SU-DHL-6 (cell line): Measurements from ENCODE around the gene ZNF740.

ENCODE experiments used
- H2AFZ ChIP-seq: fragments of 200-600 bp; sonication (generic); 2 replicates; pipeline ENCODE4 v1.6.1; 2014; ENCODE audit warnings: low read depth, mild to moderate bottlenecking, moderate library complexity, mixed read lengths, antibody characterized with exemption, low read length; ENCODE audit not compliant: severe bottlenecking
- H3F3A ChIP-seq: fragments of 200-600 bp; shearing (Covaris generic); 2 replicates; pipeline ENCODE4 v1.6.0; 2016; ENCODE audit warnings: antibody characterized with exemption, mild to moderate bottlenecking; ENCODE audit not compliant: insufficient read depth
- H3K27ac ChIP-seq: fragments of 200-600 bp; sonication (generic); 2 replicates; pipeline ENCODE4 v1.5.1; 2016; ENCODE audit warnings: low read depth, mild to moderate bottlenecking, low read length, moderate library complexity, mixed read lengths
- H3K27me3 ChIP-seq: fragments of 200-600 bp; sonication (generic), shearing (Covaris generic); 2 replicates; pipeline ENCODE4 v1.6.0; 2014; ENCODE audit warnings: mild to moderate bottlenecking, low read length
- H3K36me3 ChIP-seq: fragments of 200-600 bp; sonication (generic); 2 replicates; pipeline ENCODE4 v1.6.1; 2014; ENCODE audit warnings: mild to moderate bottlenecking, low read length, mixed read lengths
- H3K4me2 ChIP-seq: fragments of 300-600, 200-600 bp; shearing (Covaris generic), sonication (generic); 2 replicates; pipeline ENCODE4 v1.6.0; 2014; ENCODE audit warnings: low read length, low read depth, mild to moderate bottlenecking; ENCODE audit not compliant: poor library complexity, severe bottlenecking
- H3K4me3 ChIP-seq: fragments of 200-600 bp; sonication (generic); 2 replicates; pipeline ENCODE4 v1.5.1; 2014; ENCODE audit warnings: antibody characterized with exemption, low read length, mild to moderate bottlenecking, mixed read lengths; ENCODE audit not compliant: insufficient read depth, poor library complexity, severe bottlenecking
- H3K79me2 ChIP-seq: fragments of 200-600 bp; sonication (generic); 2 replicates; pipeline ENCODE4 v1.6.1; 2014; ENCODE audit warnings: mild to moderate bottlenecking, low read length, moderate library complexity; ENCODE audit not compliant: insufficient read depth
- H3K9ac ChIP-seq: fragments of 200-600 bp; sonication (generic); 2 replicates; pipeline ENCODE4 v1.7.0; 2014; ENCODE audit warnings: mild to moderate bottlenecking, low read length
- H3K9me2 ChIP-seq: fragments of 200-600 bp; sonication (generic); replicated peaks from 2 replicates; pipeline ENCODE4 v1.6.1; 2014; ENCODE audit warnings: low read length; ENCODE audit not compliant: insufficient read depth
- H3K9me3 ChIP-seq: fragments of 200-600 bp; sonication (generic); 2 replicates; pipeline ENCODE4 v1.6.1; 2014; ENCODE audit warnings: low read length, mixed read lengths; ENCODE audit not compliant: insufficient read depth
- H4K20me1 ChIP-seq: fragments of 200-600 bp; sonication (generic); 2 replicates; pipeline ENCODE4 v1.6.1; 2014; ENCODE audit warnings: low read depth, mild to moderate bottlenecking, antibody characterized with exemption, low read length, moderate library complexity, mixed read lengths
- EZH2phosphoT487 ChIP-seq: fragments of 200-600 bp; sonication (generic), shearing (Covaris generic); conservative IDR thresholded peaks from 2 replicates; pipeline ENCODE4 v1.6.1; 2018; ENCODE audit warnings: mild to moderate bottlenecking, antibody characterized with exemption, low read length, moderate library complexity, mixed read lengths
- TF ChIP-seq, protein P1 (sequence below): fragments of 200-600 bp; sonication (generic); IDR thresholded peaks from one replicate; pipeline ENCODE4 v1.5.1; 2017; ENCODE audit warnings: antibody characterized with exemption, mild to moderate bottlenecking, low read length, moderate library complexity; ENCODE audit not compliant: insufficient read depth, poor library complexity, severe bottlenecking

Gene ZNF740

GRCh38 chr12:53147653-53148052 is 32.9 kb upstream of the ZNF740 start:
- H3K9me3 ChIP-seq = no peaks in the 10 kb centered on the region

GRCh38 chr12:53151039-53151438 is 29.5 kb upstream of the ZNF740 start:
- Histone ChIP-seq H3K4me2 (no peak overlapping the region), H4K20me1 (no peaks in the 10 kb centered on the region), H3F3A (peaks cover 4% of the 10 kb centered on the region; the same call in 1 of the 2 replicates), H3K27me3 (no peaks in the 10 kb centered on the region), H3K36me3 (no peaks in the 10 kb centered on the region), H3K9me2 (no peaks in the 10 kb centered on the region), H3K9ac (no peak overlapping the region), H3K4me3 (no peak overlapping the region), H2AFZ (no peak overlapping the region), H3K79me2 (no peaks in the 10 kb centered on the region), H3K9me3 (no peaks in the 10 kb centered on the region), H3K27ac (no peak overlapping the region)
- TF ChIP-seq, protein P1, sequence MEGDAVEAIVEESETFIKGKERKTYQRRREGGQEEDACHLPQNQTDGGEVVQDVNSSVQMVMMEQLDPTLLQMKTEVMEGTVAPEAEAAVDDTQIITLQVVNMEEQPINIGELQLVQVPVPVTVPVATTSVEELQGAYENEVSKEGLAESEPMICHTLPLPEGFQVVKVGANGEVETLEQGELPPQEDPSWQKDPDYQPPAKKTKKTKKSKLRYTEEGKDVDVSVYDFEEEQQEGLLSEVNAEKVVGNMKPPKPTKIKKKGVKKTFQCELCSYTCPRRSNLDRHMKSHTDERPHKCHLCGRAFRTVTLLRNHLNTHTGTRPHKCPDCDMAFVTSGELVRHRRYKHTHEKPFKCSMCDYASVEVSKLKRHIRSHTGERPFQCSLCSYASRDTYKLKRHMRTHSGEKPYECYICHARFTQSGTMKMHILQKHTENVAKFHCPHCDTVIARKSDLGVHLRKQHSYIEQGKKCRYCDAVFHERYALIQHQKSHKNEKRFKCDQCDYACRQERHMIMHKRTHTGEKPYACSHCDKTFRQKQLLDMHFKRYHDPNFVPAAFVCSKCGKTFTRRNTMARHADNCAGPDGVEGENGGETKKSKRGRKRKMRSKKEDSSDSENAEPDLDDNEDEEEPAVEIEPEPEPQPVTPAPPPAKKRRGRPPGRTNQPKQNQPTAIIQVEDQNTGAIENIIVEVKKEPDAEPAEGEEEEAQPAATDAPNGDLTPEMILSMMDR = no peak
- no peak for TF ChIP-seq EZH2phosphoT487

More at GRCh38 chr12:53147653-53148052, 32.9 kb upstream of the ZNF740 start:
- H3K36me3 ChIP-seq = no peaks in the 10 kb centered on the region
- no peaks in the 10 kb centered on the region for H4K20me1 ChIP-seq
- H3K9ac ChIP-seq = no peak overlapping the region
- TF ChIP-seq, protein P1 = no peak
- no peak for TF ChIP-seq EZH2phosphoT487
- no peak overlapping the region for H3K27ac ChIP-seq
- H3K79me2 ChIP-seq = no peaks in the 10 kb centered on the region
- H2AFZ ChIP-seq = no peak overlapping the region
- H3K4me2 ChIP-seq = no peak overlapping the region
- H3K4me3 ChIP-seq = no peak overlapping the region
- H3F3A ChIP-seq = peaks cover 4% of the 10 kb centered on the region; the same call in 1 of the 2 replicates
- no peaks in the 10 kb centered on the region for H3K9me2 ChIP-seq
- H3K27me3 ChIP-seq = no peaks in the 10 kb centered on the region

DNA sequence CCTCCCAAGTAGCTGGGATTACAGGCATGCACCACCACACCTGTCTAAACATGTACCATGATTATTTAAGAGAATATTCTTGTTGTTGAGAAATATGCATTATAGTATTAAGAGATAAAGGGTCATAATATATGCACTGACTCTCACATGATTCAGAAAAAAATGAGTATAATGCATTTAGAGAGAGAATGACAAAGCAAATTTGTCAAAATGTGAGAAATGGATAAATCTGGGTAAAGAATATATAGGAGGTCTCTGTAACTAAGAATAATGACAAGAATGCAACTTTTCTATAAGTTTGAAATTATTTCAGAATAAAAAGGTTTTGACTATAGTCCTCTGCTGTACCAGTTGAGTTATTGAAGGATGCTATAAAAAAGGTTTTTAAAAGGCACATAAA is 28.1 kb upstream of the ZNF740 start:
- Histone ChIP-seq H2AFZ (no peak overlapping the region), H3F3A (peaks cover 1% of the 10 kb centered on the region; the same call in 1 of the 2 replicates), H3K27me3 (no peaks in the 10 kb centered on the region), H3K9me2 (no peaks in the 10 kb centered on the region), H3K79me2 (no peaks in the 10 kb centered on the region), H4K20me1 (no peaks in the 10 kb centered on the region), H3K9me3 (no peaks in the 10 kb centered on the region), H3K36me3 (no peaks in the 10 kb centered on the region), H3K4me3 (no peak overlapping the region), H3K4me2 (no peak overlapping the region), H3K9ac (no peak overlapping the region), H3K27ac (no peak overlapping the region)
- TF ChIP-seq, protein P1 = no peak
- TF ChIP-seq EZH2phosphoT487 = no peak
